Measurements from ENCODE around the gene FBLN7. TPM values are rescaled to one million over a fixed set of nuclear protein-coding genes. Genes with fewer than 3 reads are reported as not detected.

Gene FBLN7
- total RNA-seq, 2 experiments from 2014 or later, result 7.9 to 8.3 TPM

DNA sequence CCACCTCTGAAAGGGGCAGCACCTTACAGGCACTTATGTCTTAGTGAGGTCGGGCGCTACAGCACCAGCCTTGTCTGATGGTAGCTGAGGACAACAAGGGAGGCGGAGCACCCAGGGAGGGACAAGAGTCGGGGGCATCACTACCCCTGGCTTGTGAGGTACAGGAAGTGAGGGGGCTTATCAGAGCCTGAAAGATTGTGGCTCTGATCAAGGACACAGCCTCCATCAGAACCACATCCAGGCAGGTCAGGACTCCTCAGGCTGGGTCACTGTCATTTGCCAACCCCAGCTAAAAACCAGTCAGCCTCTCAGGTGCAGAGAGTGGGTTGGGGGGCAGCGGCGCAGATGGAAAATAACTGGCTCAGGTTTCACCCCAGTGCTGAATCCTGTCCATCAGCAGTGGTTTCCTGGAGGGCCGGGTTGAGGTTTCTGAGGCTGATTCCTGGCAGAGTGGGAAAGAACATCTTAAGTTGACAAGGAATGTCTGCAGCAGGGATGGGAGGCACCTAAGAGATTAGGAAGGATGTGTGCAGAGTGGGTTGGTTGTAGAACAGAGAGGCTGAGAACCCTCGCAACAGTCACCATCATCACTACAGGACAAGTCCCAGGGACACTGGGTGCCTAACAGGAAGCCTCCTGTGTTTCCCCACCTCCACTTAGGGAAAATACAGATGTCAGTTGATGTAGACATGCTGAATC is 45.3 kb downstream of the FBLN7 start:
- ChIA-PET CTCF (interaction anchor here (0.6 to 3.2 kb wide), 7 partner anchors 10 to 296 kb away, joined by 3 to 8 read pairs (median 5); no protein-coding TSS in a partner anchor), POLR2A (no interaction called here)
- peaks cover 64% of the 10 kb centered on the region for H3K4me1 Mint-ChIP-seq
- DNase-seq, result no peak
- peaks cover 1% of the 10 kb centered on the region for H3K27me3 Mint-ChIP-seq
- H3K4me3 Mint-ChIP-seq, result peak overlapping the region; percentile 78
- peaks cover 31% of the 10 kb centered on the region for H3K36me3 Mint-ChIP-seq (ENCODE audit: low read depth)
- H3K9me3 Mint-ChIP-seq, result peaks cover 3% of the 10 kb centered on the region
- H3K27ac Mint-ChIP-seq, result peak overlapping the region; percentile 90

DNA sequence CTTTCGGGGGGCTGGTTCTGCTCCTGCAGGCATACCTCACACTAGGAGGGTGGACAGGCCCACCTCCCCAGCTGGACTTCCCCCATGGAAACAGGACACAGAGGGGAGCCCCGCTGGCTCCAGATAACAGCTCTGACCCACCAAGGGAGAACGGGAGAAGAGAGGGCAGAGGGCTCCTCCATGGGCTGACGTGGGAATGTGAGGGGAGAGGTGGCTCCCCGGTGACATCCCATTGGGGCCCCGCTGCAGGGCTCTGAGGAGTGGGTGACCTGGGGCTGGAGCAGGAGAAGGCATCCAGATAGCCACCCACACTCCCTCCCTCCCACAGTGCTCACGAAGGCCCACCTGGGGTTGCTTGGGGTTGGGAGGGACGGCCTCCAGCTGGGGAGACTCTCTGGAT is 45.9 kb downstream of the FBLN7 start:
- peaks cover 3% of the 10 kb centered on the region for H3K9me3 Mint-ChIP-seq

DNA sequence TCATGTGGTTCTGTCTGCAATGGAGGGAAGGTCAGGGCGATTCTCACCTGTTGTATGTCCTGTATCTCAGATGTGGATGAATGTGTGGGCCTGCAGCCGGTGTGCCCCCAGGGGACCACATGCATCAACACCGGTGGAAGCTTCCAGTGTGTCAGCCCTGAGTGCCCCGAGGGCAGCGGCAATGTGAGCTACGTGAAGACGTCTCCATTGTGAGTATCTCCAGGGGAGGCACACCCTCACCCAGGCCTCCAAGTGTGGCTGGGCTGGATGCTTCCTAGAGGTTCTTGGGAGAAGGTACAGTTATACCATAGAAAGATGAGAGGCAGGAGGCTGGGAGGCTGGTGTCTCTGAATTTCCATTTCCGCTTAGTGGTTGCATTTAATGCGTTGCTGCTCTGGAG is 46.9 kb downstream of the FBLN7 start:
- ChIA-PET CTCF (interaction anchor here (0.7 to 1.2 kb wide), 2 partner anchors 9 to 10 kb away, joined by 3 to 4 read pairs; no protein-coding TSS in a partner anchor), POLR2A (no interaction called here)
- peaks cover 80% of the 10 kb centered on the region for H3K4me1 Mint-ChIP-seq
- peaks cover 42% of the 10 kb centered on the region for H3K36me3 Mint-ChIP-seq (ENCODE audit: low read depth)
- no peak for DNase-seq
- H3K27ac Mint-ChIP-seq, result no peak overlapping the region
- no peaks in the 10 kb centered on the region for H3K9me3 Mint-ChIP-seq
- H3K4me3 Mint-ChIP-seq, result no peak overlapping the region
- H3K27me3 Mint-ChIP-seq, result no peaks in the 10 kb centered on the region

More for the DNA sequence above, 45.9 kb downstream of the FBLN7 start:
- ChIA-PET CTCF (interaction anchor here (2.7 to 3.2 kb wide), 2 partner anchors 9 to 11 kb away, joined by 6 to 8 read pairs; no protein-coding TSS in a partner anchor), POLR2A (no interaction called here)
- H3K4me3 Mint-ChIP-seq, result no peak overlapping the region
- peaks cover 71% of the 10 kb centered on the region for H3K4me1 Mint-ChIP-seq
- peak overlapping the region; percentile 90 for H3K27ac Mint-ChIP-seq
- H3K27me3 Mint-ChIP-seq, result no peaks in the 10 kb centered on the region
- H3K36me3 Mint-ChIP-seq (ENCODE audit: low read depth), result peaks cover 35% of the 10 kb centered on the region
- DNase-seq, result no peak

DNA sequence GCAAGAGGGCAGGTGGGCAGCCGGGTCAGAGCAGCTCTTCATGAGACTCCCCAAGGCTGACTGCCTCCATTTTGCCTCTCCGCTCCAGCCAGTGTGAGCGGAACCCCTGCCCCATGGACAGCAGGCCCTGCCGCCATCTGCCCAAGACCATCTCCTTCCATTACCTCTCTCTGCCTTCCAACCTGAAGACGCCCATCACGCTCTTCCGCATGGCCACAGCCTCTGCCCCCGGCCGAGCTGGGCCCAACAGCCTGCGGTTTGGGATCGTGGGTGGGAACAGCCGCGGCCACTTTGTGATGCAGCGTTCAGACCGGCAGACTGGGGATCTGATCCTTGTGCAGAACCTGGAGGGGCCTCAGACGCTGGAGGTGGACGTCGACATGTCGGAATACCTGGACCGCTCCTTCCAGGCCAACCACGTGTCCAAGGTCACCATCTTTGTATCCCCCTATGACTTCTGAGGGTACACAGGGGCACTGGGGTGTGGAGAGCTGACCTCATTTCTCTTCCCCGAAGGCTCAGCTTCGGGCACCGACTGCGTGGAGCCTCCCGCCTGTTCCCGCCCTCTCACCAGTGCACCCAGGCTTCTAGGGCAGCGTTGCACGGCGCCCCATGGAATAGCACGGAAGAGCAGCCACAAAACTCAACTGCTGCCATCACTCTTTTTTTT is 49.0 kb downstream of the FBLN7 start:
- Mint-ChIP-seq H3K36me3 (ENCODE audit: low read depth) (peaks cover 50% of the 10 kb centered on the region), H3K4me1 (peaks cover 81% of the 10 kb centered on the region), H3K27ac (peak overlapping the region; percentile 98), H3K9me3 (peaks cover 2% of the 10 kb centered on the region), H3K4me3 (peak overlapping the region; percentile 49), H3K27me3 (no peaks in the 10 kb centered on the region)
- no peak for DNase-seq
- POLR2A ChIA-PET, result no interaction called here
- CTCF ChIA-PET, result interaction anchor here (1.7 to 5.6 kb wide), 2 partner anchors 10 to 266 kb away, joined by 3 to 29 read pairs; no protein-coding TSS in a partner anchor

DNA sequence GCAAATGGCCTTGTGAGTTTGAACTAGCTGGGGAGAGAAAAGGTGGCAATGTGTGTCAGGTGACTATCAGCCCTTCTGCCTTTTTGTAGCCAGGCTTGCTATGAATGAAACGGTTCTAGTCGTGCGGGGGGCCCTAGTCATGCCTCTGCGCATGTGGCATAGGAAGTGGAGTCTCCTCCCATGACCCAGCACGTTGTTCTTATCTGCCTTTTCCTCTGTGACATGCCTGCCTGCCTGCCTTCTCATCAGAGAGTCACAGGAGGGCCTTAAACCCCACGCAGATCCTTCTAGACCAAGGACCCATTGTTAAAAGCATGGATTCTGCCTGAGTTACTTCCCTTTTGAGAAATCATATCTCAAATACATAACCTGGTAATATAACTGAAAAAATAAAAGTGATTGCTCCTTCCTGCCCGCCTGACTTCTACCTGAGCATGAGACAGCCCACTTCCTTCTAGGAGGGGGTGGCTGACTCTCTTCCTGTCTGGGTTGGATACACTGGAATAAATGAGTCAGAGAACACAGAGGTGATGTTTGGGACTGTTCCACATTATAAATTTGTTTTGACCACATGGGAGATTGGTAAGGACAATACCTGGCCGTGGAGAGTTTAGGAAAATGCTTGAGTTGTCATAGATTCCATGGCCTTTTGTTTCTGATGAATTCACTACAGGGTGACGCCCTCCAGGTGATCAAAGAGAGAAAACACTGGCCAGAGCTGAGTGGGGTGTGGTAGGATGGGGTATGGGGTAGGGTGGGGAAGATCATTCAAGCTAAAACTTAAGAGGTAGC is 49.8 kb downstream of the FBLN7 start:
- no peaks in the 10 kb centered on the region for H3K27me3 Mint-ChIP-seq
- POLR2A ChIA-PET, result no interaction called here
- peaks cover 79% of the 10 kb centered on the region for H3K4me1 Mint-ChIP-seq
- H3K27ac Mint-ChIP-seq, result peak overlapping the region; percentile 98
- peaks cover 4% of the 10 kb centered on the region for H3K9me3 Mint-ChIP-seq
- H3K4me3 Mint-ChIP-seq, result peak overlapping the region; percentile 49
- CTCF ChIA-PET, result interaction anchor here (5.6 kb wide), 1 partner anchor 10 kb away, joined by 29 read pairs; no protein-coding TSS in a partner anchor
- peak; percentile 82 for DNase-seq
- H3K36me3 Mint-ChIP-seq (ENCODE audit: low read depth), result peaks cover 56% of the 10 kb centered on the region

DNA sequence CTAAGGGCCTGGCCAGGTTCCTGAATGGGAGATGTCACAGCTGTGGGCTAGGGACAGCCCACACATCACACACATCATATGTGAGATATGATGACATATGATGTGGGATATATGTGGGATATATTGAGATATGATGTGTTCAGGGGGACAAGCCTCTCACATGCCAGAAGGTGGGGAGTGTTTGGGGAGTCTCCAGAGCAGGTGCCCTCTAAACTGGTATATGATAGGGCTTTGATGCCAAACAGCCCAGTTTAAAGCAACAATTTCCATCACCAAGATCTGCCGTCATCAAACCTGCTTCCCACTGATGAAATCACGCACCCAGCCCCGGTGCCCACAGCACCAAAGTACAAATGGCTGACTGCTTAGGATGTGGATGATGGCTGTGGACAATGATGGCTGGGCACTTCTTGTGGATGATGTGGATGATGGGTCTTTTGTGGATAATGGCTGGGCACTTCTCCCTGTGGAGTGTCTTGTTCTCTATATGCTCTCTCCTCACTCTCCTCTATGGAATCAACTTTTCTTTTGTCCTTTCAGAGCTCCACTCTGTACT is 50.9 kb downstream of the FBLN7 start:
- peak overlapping the region; percentile 49 for H3K4me3 Mint-ChIP-seq
- H3K9me3 Mint-ChIP-seq, result peaks cover 4% of the 10 kb centered on the region
- peaks cover 75% of the 10 kb centered on the region for H3K4me1 Mint-ChIP-seq
- peak overlapping the region; percentile 98 for H3K27ac Mint-ChIP-seq
- H3K27me3 Mint-ChIP-seq, result no peaks in the 10 kb centered on the region
- peaks cover 52% of the 10 kb centered on the region for H3K36me3 Mint-ChIP-seq (ENCODE audit: low read depth)
- CTCF ChIA-PET, result interaction anchor here (1.6 to 5.6 kb wide), 2 partner anchors 10 to 12 kb away, joined by 3 to 29 read pairs; no protein-coding TSS in a partner anchor
- no peak for DNase-seq
- POLR2A ChIA-PET, result interaction anchor here (0.6 kb wide), 1 partner anchor 12 kb away, joined by 3 read pairs; no protein-coding TSS in a partner anchor

DNA sequence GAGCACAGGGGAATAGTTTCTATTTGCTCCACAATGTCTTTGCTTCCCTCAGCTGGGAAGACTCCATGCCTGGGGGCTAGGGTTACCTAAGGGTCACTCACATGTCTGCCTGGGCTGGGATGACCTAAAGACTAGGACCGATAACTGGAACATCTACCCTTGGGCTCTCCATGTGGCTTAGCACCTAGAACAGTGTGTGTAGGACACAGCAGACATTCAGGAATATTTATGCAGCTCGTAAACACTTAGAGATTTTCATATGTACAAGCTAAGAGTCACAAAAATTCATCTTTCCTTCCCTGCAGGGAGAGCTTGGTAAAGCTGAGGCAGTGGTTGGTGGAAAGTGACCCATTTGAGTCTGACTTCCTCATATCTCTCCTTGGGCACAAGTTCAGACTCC is 55.8 kb downstream of the FBLN7 start:
- peak overlapping the region; percentile 75 for H3K27ac Mint-ChIP-seq
- H3K4me1 Mint-ChIP-seq, result peaks cover 55% of the 10 kb centered on the region
- DNase-seq, result no peak
- CTCF ChIA-PET, result interaction anchor here (2.5 kb wide), 1 partner anchor 11 kb away, joined by 8 read pairs; no protein-coding TSS in a partner anchor
- H3K36me3 Mint-ChIP-seq (ENCODE audit: low read depth), result peaks cover 32% of the 10 kb centered on the region
- H3K4me3 Mint-ChIP-seq, result no peak overlapping the region
- H3K27me3 Mint-ChIP-seq, result no peaks in the 10 kb centered on the region
- POLR2A ChIA-PET, result no interaction called here
- peaks cover 6% of the 10 kb centered on the region for H3K9me3 Mint-ChIP-seq

DNA sequence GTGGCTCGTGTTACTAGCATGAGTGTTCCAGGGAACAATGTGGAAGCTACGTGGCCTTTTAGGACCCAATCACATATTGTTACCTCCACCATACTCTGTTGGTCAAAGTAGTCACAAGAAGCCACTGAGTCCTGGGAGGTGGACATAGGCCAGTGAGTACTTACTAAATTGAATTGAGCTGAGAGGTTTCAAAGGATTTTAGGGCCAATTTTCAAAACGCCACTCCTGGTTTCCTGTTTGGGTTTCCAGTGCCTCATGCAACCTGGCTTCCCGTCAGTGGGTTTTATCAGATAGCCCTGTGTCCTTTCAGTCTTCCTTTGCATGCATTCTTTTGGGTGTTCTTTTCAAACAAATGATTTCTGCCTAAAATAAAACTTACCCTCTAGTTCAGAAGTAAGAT is 56.3 kb downstream of the FBLN7 start:
- Mint-ChIP-seq H3K4me1 (peaks cover 50% of the 10 kb centered on the region), H3K36me3 (ENCODE audit: low read depth) (peaks cover 32% of the 10 kb centered on the region), H3K4me3 (no peak overlapping the region), H3K27ac (peak overlapping the region; percentile 75), H3K27me3 (no peaks in the 10 kb centered on the region), H3K9me3 (peaks cover 8% of the 10 kb centered on the region)
- CTCF ChIA-PET, result interaction anchor here (2.5 kb wide), 1 partner anchor 11 kb away, joined by 8 read pairs; no protein-coding TSS in a partner anchor
- no peak for DNase-seq
- POLR2A ChIA-PET, result no interaction called here

DNA sequence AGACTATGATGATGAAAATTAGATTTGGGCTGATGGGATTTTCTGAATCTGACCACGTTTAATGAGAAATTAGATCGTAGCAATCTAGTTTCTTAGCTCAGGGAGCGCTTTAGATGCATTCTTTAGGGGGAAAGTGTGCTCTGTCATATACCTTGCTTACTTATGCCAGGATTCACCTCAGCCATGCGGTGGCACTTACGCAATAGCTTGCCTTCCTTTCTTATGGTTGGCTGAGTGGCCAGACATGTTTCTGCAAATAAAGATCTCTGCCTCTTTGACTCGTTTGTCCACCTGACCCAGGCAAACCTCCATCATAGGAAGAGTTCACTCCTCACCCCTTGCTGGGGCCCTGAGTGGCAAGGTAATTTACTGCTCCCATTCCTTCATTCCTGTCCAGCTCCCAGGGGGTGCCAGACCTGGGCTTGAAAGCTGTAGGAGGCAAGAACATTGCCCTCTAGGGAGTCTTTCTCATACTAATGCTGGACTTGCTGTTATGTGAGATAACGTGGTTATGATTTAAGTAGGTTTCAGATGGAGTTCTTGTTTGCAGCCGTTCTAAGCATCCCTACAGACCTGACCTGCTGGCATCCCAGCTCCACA is 57.1 kb downstream of the FBLN7 start:
- Mint-ChIP-seq H3K36me3 (ENCODE audit: low read depth) (peaks cover 30% of the 10 kb centered on the region), H3K9me3 (peaks cover 11% of the 10 kb centered on the region), H3K27ac (peak overlapping the region; percentile 32), H3K4me1 (peaks cover 44% of the 10 kb centered on the region), H3K27me3 (no peaks in the 10 kb centered on the region), H3K4me3 (no peak overlapping the region)
- no peak for DNase-seq
- CTCF ChIA-PET, result interaction anchor here (1.2 to 2.3 kb wide), 2 partner anchors 9 to 13 kb away, joined by 4 to 7 read pairs; no protein-coding TSS in a partner anchor
- POLR2A ChIA-PET, result no interaction called here

DNA sequence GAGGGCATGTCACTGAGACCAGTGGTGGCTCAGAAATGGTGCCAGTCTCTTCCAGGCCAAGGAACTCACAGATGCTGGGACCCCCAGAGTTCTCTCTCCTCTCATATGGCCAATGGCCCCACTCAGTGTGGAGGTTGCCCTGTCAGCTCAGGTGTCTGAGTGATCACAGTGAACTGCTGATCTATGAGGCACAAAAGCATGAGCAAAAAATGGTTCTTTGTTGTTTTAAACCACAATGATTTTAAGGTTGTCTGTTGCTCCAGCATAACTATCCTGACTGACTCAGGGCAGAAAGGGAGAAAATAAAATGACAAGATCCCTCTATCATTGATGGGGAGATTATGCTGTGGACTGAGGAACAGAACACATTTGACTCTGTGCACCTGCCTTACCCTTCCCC is 57.8 kb downstream of the FBLN7 start:
- Mint-ChIP-seq H3K4me3 (no peak overlapping the region), H3K4me1 (peaks cover 40% of the 10 kb centered on the region), H3K9me3 (peaks cover 11% of the 10 kb centered on the region), H3K27ac (no peak overlapping the region), H3K27me3 (no peaks in the 10 kb centered on the region), H3K36me3 (ENCODE audit: low read depth) (peaks cover 26% of the 10 kb centered on the region)
- POLR2A ChIA-PET, result no interaction called here
- no peak for DNase-seq
- CTCF ChIA-PET, result interaction anchor here (1.2 to 2.3 kb wide), 2 partner anchors 10 to 13 kb away, joined by 4 to 7 read pairs; no protein-coding TSS in a partner anchor

DNA sequence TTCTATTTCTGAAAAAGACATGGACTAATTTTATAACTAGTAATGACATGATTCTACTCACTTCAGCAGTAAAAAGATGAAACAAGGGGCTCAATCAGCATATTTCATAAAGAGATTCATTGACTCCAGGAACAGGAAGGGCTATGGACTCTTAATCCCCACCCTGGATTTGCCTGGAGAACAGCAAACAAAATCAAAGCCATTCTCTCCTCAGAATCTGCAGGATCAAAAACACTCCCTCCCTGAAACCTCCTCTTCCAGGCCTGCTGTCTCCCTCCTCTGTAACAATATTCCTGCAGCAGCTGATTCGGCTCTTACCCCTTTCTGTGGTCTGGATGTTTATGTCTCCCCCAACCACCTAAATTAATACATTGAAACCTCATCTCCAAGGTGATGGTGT is 59.7 kb downstream of the FBLN7 start:
- H3K27me3 Mint-ChIP-seq, result no peaks in the 10 kb centered on the region
- no peak for DNase-seq
- ChIA-PET POLR2A (no interaction called here), CTCF (no interaction called here)
- no peak overlapping the region for H3K4me3 Mint-ChIP-seq
- peaks cover 22% of the 10 kb centered on the region for H3K36me3 Mint-ChIP-seq (ENCODE audit: low read depth)
- no peak overlapping the region for H3K27ac Mint-ChIP-seq
- H3K9me3 Mint-ChIP-seq, result peaks cover 11% of the 10 kb centered on the region
- peaks cover 28% of the 10 kb centered on the region for H3K4me1 Mint-ChIP-seq

DNA sequence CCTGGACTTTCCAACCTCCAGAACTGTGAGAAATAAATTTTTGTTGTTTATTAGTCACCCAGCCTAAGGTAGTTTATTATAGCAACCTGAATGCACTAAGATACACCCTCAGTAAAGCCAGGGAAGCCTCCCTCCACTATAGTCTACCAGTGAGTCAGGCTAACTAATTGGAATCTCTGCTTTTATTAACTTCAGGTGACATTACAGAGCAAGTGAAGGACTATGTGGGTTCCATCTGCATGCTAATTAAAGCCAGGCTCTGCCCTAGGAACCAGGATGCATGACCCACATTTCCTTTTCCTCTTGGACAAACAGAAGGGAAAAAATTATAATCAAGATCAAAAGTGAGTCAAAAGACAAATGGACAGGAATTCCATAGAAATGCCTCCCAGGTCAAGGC is 60.6 kb downstream of the FBLN7 start:
- ChIA-PET POLR2A (no interaction called here), CTCF (interaction anchor here (1.6 kb wide), 1 partner anchor 10 kb away, joined by 3 read pairs; no protein-coding TSS in a partner anchor)
- H3K4me1 Mint-ChIP-seq, result peaks cover 24% of the 10 kb centered on the region
- H3K27me3 Mint-ChIP-seq, result no peaks in the 10 kb centered on the region
- H3K4me3 Mint-ChIP-seq, result no peak overlapping the region
- DNase-seq, result no peak
- no peak overlapping the region for H3K27ac Mint-ChIP-seq
- peaks cover 29% of the 10 kb centered on the region for H3K36me3 Mint-ChIP-seq (ENCODE audit: low read depth)
- H3K9me3 Mint-ChIP-seq, result peaks cover 19% of the 10 kb centered on the region
